GM13977 (cell line): Measurements from ENCODE around the gene TMEM116.

Source experiments
- DNase-seq: peaks from one replicate; pipeline ENCODE4 v3.0.0; 2012; ENCODE audit warnings: low spot score
- in situ Hi-C: fragments of 300-500 bp; cut with MboI; formaldehyde crosslinking; loops from one replicate; pipeline ENCODE4 v1.12.0; 2022; ENCODE audit warnings: low sequenced_read_pairs, low pct_unique_long_range_greater_than_20kb, mixed read lengths, inconsistent platforms; ENCODE audit not compliant: unreplicated experiment
- TF ChIP-seq, protein P1 (sequence below): IDR thresholded peaks from 2 replicates; pipeline ENCODE4 v1.5.1; 2012; ENCODE audit warnings: mild to moderate bottlenecking, control low read depth; ENCODE audit not compliant: insufficient read depth; ENCODE audit errors: extremely low read depth, missing control alignments

The TMEM116 gene

DNA sequence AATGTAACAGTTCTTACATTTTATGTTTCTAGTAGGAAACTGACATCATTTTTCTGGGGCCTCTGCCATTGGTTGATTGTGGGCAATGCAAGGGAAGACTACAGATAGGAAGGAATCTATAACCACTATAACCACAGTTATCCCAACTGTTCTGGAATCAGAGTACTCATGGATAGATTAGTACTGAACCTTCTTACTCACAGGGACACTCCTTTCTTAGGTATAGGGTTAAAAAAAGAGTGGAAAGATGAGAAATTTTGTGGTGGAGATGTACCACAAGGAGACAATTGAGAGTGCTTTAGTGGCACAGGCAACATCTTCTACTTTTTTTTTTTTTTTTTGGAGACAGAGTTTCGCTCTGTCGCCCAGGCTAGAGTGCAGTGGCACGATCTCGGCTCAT lies 21.0 kb downstream of the TMEM116 start:
- no peak for DNase-seq
- in situ Hi-C loops, result no loop called here
- TF ChIP-seq, protein P1, sequence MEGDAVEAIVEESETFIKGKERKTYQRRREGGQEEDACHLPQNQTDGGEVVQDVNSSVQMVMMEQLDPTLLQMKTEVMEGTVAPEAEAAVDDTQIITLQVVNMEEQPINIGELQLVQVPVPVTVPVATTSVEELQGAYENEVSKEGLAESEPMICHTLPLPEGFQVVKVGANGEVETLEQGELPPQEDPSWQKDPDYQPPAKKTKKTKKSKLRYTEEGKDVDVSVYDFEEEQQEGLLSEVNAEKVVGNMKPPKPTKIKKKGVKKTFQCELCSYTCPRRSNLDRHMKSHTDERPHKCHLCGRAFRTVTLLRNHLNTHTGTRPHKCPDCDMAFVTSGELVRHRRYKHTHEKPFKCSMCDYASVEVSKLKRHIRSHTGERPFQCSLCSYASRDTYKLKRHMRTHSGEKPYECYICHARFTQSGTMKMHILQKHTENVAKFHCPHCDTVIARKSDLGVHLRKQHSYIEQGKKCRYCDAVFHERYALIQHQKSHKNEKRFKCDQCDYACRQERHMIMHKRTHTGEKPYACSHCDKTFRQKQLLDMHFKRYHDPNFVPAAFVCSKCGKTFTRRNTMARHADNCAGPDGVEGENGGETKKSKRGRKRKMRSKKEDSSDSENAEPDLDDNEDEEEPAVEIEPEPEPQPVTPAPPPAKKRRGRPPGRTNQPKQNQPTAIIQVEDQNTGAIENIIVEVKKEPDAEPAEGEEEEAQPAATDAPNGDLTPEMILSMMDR, result no peak

DNA sequence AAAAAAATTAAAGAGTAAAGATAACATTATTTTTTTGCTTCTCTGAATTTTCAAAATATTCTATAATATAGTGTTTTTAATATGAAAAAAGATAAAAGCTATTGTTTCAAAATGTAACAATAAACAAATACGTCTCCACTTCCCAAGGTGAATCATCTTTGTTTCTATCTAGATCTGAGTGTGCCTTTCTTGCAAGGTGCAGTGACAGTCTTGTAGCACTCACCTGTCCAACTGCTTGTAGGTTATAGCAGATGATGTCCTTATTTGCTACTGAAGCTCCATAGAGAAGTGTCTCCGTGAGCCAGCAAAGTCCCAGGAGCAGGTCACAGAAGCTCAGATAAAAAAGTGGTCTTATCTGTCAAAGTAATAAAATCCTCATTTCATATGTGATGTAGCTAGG lies 21.4 kb downstream of the TMEM116 start:
- TF ChIP-seq, protein P1, result no peak
- DNase-seq, result no peak
- in situ Hi-C loops, result no loop called here

DNA sequence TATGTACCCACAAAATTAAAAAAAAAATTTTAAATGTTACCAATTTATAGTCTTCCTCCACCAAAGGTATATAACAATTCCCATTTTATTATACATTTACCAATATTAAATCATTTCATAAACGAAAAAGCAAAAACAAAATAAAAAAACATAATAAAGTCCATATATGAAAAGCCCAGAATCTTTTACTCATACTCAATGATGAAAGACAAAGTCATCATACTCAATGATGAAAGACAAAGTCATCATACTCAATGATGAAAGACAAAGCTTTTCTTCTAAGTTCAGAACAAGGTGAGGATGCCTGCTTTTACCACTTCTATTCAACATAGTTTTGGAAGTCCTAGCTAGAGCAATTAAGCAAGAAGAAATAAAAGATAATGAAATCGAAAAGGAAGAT lies 28.1 kb downstream of the TMEM116 start:
- TF ChIP-seq, protein P1, result no peak
- DNase-seq, result no peak
- in situ Hi-C loops, result no loop called here

DNA sequence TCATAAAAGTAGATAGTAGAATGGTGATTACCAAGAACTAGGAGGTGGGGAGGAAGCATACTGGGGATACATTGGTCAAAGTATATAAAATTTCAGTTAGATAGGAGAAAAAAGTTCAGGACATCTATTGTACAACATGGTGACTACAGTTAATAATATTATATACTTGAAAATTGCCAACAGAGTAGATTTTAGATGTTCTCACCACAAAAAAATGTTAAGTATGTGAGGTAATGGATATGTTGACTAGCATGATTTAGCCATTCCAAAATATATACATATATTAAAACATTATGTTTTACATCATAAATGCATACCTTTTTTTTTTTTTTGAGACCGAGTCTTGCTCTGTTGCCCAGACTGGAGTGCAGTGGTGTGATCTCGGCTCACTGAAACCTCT lies 31.0 kb downstream of the TMEM116 start:
- in situ Hi-C loops, result no loop called here
- TF ChIP-seq, protein P1, result no peak
- no peak for DNase-seq

DNA sequence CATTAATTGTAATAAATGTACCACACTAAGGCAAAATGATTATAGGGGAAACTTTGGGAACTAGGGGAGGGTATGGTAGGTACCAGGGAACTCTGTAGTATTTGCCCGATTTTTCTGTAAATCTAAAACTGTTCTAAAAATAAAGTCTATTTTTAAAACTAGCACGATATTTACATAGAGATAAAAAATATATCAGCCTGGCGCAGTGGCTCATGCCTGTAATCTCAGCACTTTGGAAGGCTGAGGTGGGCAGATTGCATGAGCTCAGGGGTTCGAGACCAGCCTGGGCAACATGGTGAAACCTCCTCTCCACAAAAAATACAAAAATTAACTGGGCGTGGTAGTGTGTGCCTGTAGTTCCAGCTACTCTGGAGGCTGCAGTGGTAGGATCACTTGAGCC lies 32.4 kb downstream of the TMEM116 start:
- in situ Hi-C loops, result no loop called here
- TF ChIP-seq, protein P1, result no peak

DNA sequence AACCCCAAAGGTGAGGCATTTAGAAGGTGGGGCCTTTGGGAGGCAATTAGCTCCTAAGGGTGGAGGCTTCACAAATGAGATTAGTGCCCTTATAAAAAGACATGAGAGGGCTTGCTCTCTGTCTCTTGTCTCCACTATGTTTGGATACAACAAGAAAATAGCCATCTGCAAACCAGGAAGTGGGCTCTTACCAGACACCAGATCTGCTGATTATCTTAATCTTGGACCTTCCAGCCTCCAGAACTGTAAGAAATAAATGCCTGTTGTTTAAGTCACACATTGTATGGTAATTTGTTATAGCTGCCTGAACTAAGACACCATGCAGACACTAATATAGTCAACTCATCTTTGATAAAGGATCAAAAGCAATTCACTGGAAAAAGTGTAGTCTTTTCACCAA lies 34.4 kb downstream of the TMEM116 start:
- DNase-seq, result no peak
- TF ChIP-seq, protein P1, result no peak
- in situ Hi-C loops, result no loop called here

More for the DNA sequence above, 32.4 kb downstream of the TMEM116 start:
- no peak for DNase-seq

DNA sequence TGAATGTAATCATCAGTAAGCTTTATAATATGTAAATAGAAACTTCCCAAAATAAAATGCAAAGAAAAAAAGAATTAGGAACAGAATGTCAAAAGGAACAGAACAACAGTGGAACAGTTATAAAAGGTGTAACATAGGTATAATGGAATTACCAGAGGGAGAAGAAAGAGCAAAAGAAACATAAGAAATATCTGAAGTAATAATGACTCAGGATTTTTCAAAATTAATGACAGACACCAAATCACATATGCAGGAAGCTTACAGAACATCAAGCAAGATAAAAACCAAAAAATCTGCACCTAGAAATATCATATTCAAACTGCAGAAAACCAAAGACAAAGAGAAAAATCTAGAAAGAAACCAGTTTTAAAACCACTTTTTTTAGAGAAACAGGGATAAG lies 36.1 kb downstream of the TMEM116 start:
- in situ Hi-C loops, result no loop called here
- DNase-seq, result no peak
- TF ChIP-seq, protein P1, result no peak
